Transverse colon (tissue), 4 donors: ENCODE data around the gene HINT3.
"Not testable (repeated sequence)": the region's sequence is repeated elsewhere in the genome, so short reads cannot be mapped to it uniquely, and the experiment has no call there.

Experiments
- POLR2AphosphoS5 ChIP-seq, 3 donors: sonication (generic); formaldehyde crosslinking; IDR thresholded peaks; one replicate each; pipeline ENCODE4 v1.6.1; 2016; ENCODE audit warnings: antibody characterized with exemption in 3 of 3
- TF ChIP-seq, protein P1 (sequence below), 5 experiments: fragments of 200-600 bp in 3 of 5; fragments of 450-650 bp in 2 of 5; sonication (generic) in 3 of 5; IDR thresholded peaks; 1 replicate in 2 of 5; 2 replicates in 3 of 5; pipeline ENCODE4 v1.5.1; 2016 to 2017; ENCODE audit warnings: antibody characterized with exemption in 5 of 5, inconsistent platforms in 3 of 5, mild to moderate bottlenecking in 2 of 5, moderate library complexity in 1 of 5

DNA sequence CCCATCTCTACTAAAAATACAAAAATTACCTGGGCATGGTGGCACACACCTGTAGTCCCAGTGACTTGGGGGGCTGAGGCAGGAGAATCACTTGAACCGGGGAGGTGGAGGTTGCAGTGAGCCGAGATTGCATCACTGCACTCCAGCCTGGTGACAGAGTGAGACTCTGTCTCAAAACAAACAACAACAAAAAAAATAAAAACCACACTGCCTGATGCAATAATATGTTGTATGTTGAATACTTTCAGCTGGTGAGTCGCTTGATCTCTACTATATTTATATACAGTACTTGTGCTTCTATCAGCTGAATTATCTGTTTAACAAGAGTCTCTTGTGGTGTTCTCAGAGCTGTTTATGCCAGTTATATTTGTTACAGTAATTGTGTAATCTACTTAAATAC lies 66.9 kb downstream of the HINT3 start:
- TF ChIP-seq, protein P1, sequence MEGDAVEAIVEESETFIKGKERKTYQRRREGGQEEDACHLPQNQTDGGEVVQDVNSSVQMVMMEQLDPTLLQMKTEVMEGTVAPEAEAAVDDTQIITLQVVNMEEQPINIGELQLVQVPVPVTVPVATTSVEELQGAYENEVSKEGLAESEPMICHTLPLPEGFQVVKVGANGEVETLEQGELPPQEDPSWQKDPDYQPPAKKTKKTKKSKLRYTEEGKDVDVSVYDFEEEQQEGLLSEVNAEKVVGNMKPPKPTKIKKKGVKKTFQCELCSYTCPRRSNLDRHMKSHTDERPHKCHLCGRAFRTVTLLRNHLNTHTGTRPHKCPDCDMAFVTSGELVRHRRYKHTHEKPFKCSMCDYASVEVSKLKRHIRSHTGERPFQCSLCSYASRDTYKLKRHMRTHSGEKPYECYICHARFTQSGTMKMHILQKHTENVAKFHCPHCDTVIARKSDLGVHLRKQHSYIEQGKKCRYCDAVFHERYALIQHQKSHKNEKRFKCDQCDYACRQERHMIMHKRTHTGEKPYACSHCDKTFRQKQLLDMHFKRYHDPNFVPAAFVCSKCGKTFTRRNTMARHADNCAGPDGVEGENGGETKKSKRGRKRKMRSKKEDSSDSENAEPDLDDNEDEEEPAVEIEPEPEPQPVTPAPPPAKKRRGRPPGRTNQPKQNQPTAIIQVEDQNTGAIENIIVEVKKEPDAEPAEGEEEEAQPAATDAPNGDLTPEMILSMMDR (IDR thresholded peaks at IDR 0.05), result not testable (repeated sequence)
- not testable (repeated sequence) for TF ChIP-seq POLR2AphosphoS5 (IDR thresholded peaks at IDR 0.05)
